HepG2 (cell line): ENCODE measurements around the gene THOC2. TPM values are rescaled to one million over a fixed set of nuclear protein-coding genes. Genes with fewer than 3 reads are reported as not detected.

ENCODE experiments used
- polyA plus RNA-seq, 8 experiments: library from polyadenylated mRNA; depleted of rRNA in 3 of 8; stranded (reverse) in 7 of 8; unstranded in 1 of 8; fragments of >200 nt; fragmentation: Illumina TruSeq in 4 of 8; extraction: Trizol in 4 of 8; gene quantifications; 2 replicates each; pipeline versions ENCODE4 v1.2.1 to v1.2.3, GENCODE V29; 2011 to 2016; ENCODE audit warnings: low read depth in 4 of 8, missing spikeins in 1 of 8, mixed read lengths in 1 of 8; ENCODE audit not compliant: insufficient read depth in 1 of 8
- small RNA-seq, 3 experiments: library from RNA; depleted of rRNA; stranded (forward); fragments of <200 nt; gene quantifications; one replicate each; pipeline ENCODE3, GENCODE V24; 2012; ENCODE audit warnings: low read depth in 2 of 3, low replicate concordance in 1 of 3; ENCODE audit not compliant: insufficient read length in 3 of 3, insufficient read depth in 2 of 3
- total RNA-seq, 5 experiments: library from RNA; depleted of rRNA; stranded (reverse); fragments of >200 nt; fragmentation: Illumina TruSeq; extraction: Trizol; gene quantifications; 2 replicates each; pipeline ENCODE4 v1.2.3, GENCODE V29; 2016; ENCODE audit warnings: low read depth in 1 of 5

Gene THOC2
- total and polyA plus RNA-seq, 2 of the 13 experiments (the other 11 are each of a cell fraction or from before 2014, with no cell fraction given), result 87.1 to 101 TPM

Small RNA genes within 50 kb of the gene (small RNA-seq; reads per million reads assigned to genes)
- gene AL030996.1 (0 reads per million in 3 experiments), gene RNU7-69P (0 reads per million in 3 experiments)

Other genes starting within 250 kb of the THOC2 start
- 29.5 and 53.0 TPM in 2 replicates for gene XIAP, start 127.0 kb upstream of the THOC2 start, total RNA-seq (2016; rRNA removed; fragmentation: Illumina TruSeq; extraction: Trizol)
- gene XIAP, start 127.0 kb upstream of the THOC2 start, polyA plus RNA-seq (2011; rRNA removed), result 10.1 and 12.9 TPM in 2 replicates
- gene STAG2, start 228.7 kb upstream of the THOC2 start, total RNA-seq (2016; rRNA removed; fragmentation: Illumina TruSeq; extraction: Trizol), result 50.8 and 84.3 TPM in 2 replicates
- gene STAG2, start 228.7 kb upstream of the THOC2 start, polyA plus RNA-seq (2011; rRNA removed), result 14.2 and 21.0 TPM in 2 replicates